WTC11 (cell line): ENCODE results near the gene TSPAN18. TPM values are rescaled to one million over a fixed set of nuclear protein-coding genes. Genes with fewer than 3 reads are reported as not detected.

ENCODE experiments used
- ATAC-seq: fragments of 200-7000 bp; cut with Tn5 transposase; 2 replicates; pipeline ENCODE4 v1.10.0; 2021; ENCODE audit warnings: mild to moderate bottlenecking, moderate library complexity
- CTCF ChIA-PET: fragments of 300-600 bp; sonication (Branson Sonifier 250); formaldehyde crosslinking; loops from one replicate; lab custom pipeline; 2021; ENCODE audit warnings: antibody characterized with exemption; lab: Charles Lee
- POLR2A ChIA-PET: fragments of 350-600 bp; sonication (Branson Sonifier 250); formaldehyde crosslinking; loops from one replicate; lab custom pipeline; 2021; ENCODE audit warnings: antibody characterized with exemption; lab: Charles Lee
- DNase-seq: peaks from one replicate; pipeline ENCODE4 v3.0.0; 2021; ENCODE audit warnings: low spot score
- H3K27ac Mint-ChIP-seq: 2 replicates; pipeline ENCODE4 v1.8.0; 2021; ENCODE audit warnings: mixed read lengths
- H3K27me3 Mint-ChIP-seq: 2 replicates; pipeline ENCODE4 v1.8.0; 2021; ENCODE audit warnings: low read depth, mild to moderate bottlenecking, moderate library complexity, mixed read lengths
- H3K36me3 Mint-ChIP-seq: 2 replicates; pipeline ENCODE4 v1.8.0; 2021; ENCODE audit warnings: mixed read lengths
- H3K4me1 Mint-ChIP-seq: 2 replicates; pipeline ENCODE4 v1.8.0; 2022; ENCODE audit warnings: mixed read lengths
- H3K4me3 Mint-ChIP-seq: 2 replicates; pipeline ENCODE4 v1.8.0; 2021; ENCODE audit warnings: mild to moderate bottlenecking, moderate library complexity, mixed read lengths
- H3K9me3 Mint-ChIP-seq: 2 replicates; pipeline ENCODE4 v1.8.0; 2021; ENCODE audit warnings: mixed read lengths
- CBFB ChIP-seq: sonication (generic); formaldehyde crosslinking; IDR thresholded peaks from 2 replicates; pipeline ENCODE4 v1.8.1; 2022; ENCODE audit warnings: mild to moderate bottlenecking, low read depth, missing genetic modification reagents
- CREB1 ChIP-seq: sonication (generic); formaldehyde crosslinking; IDR thresholded peaks from 2 replicates; pipeline ENCODE4 v1.8.0; 2023; ENCODE audit warnings: mild to moderate bottlenecking, missing genetic modification reagents
- FOXP1 ChIP-seq: sonication (generic); formaldehyde crosslinking; IDR thresholded peaks from 2 replicates; pipeline ENCODE4 v1.8.0; 2022; ENCODE audit warnings: missing genetic modification reagents, mild to moderate bottlenecking, moderate library complexity, borderline replicate concordance
- GABPB1 ChIP-seq: sonication (generic); formaldehyde crosslinking; IDR thresholded peaks from 2 replicates; pipeline ENCODE4 v1.8.1; 2023; ENCODE audit warnings: mild to moderate bottlenecking, missing genetic modification reagents
- GRHL2 ChIP-seq: fragments of 250-450 bp; sonication (Bioruptor Pico); IDR thresholded peaks from 2 replicates; pipeline ENCODE4 v1.8.0; 2022; ENCODE audit warnings: mild to moderate bottlenecking, moderate library complexity; ENCODE audit not compliant: insufficient replicate concordance, severe bottlenecking
- GTF2I ChIP-seq: fragments of 250-450 bp; sonication (Bioruptor Pico); conservative IDR thresholded peaks from 2 replicates; pipeline ENCODE4 v1.4.0; 2021; ENCODE audit warnings: mild to moderate bottlenecking
- KAT7 ChIP-seq: sonication (generic); formaldehyde crosslinking; IDR thresholded peaks from 2 replicates; pipeline ENCODE4 v1.8.1; 2023; ENCODE audit warnings: missing genetic modification reagents, mild to moderate bottlenecking, borderline replicate concordance
- NFE2L1 ChIP-seq: sonication (generic); formaldehyde crosslinking; IDR thresholded peaks from 2 replicates; pipeline ENCODE4 v1.8.1; 2023; ENCODE audit warnings: missing genetic modification reagents
- NR1H2 ChIP-seq: sonication (generic); formaldehyde crosslinking; IDR thresholded peaks from 2 replicates; pipeline ENCODE4 v1.9.0; 2021; ENCODE audit warnings: mild to moderate bottlenecking, moderate library complexity, missing genetic modification reagents
- OVOL2 ChIP-seq: fragments of 250-450 bp; sonication (Bioruptor Pico); IDR thresholded peaks from 2 replicates; pipeline ENCODE4 v1.9.0; 2021; ENCODE audit warnings: mild to moderate bottlenecking, borderline replicate concordance
- TEAD1 ChIP-seq: sonication (generic); formaldehyde crosslinking; IDR thresholded peaks from 2 replicates; pipeline ENCODE4 v1.8.0; 2022; ENCODE audit warnings: mild to moderate bottlenecking, missing genetic modification reagents
- TEAD4 ChIP-seq: sonication (generic); formaldehyde crosslinking; IDR thresholded peaks from 2 replicates; pipeline ENCODE4 v1.8.0; 2022; ENCODE audit warnings: mild to moderate bottlenecking, missing genetic modification reagents
- ZNF219 ChIP-seq: sonication (generic); formaldehyde crosslinking; IDR thresholded peaks from 2 replicates; pipeline ENCODE4 v1.8.0; 2023; ENCODE audit warnings: missing genetic modification reagents, mild to moderate bottlenecking, borderline replicate concordance
- total RNA-seq: library from RNA; stranded (reverse); gene quantifications from 3 replicates; pipeline ENCODE4 v1.2.3, GENCODE V29; 2021
- TF ChIP-seq, protein P1 (sequence below): sonication (generic); formaldehyde crosslinking; IDR thresholded peaks from 2 replicates; pipeline ENCODE4 v1.8.1; 2022; ENCODE audit warnings: mild to moderate bottlenecking, moderate library complexity, missing genetic modification reagents
- TF ChIP-seq, protein P2 (sequence below): sonication (generic); formaldehyde crosslinking; IDR thresholded peaks from 2 replicates; pipeline ENCODE4 v1.8.1; 2023; ENCODE audit warnings: mild to moderate bottlenecking, missing genetic modification reagents
- TF ChIP-seq, protein P3 (sequence below): sonication (generic); formaldehyde crosslinking; IDR thresholded peaks from 2 replicates; pipeline ENCODE4 v1.8.1; 2023; ENCODE audit warnings: mild to moderate bottlenecking, missing genetic modification reagents
- TF ChIP-seq, protein P4 (sequence below): fragments of 250-450 bp; sonication (Bioruptor Pico); IDR thresholded peaks from 2 replicates; pipeline ENCODE4 v1.9.0; 2021; ENCODE audit warnings: mild to moderate bottlenecking
- TF ChIP-seq, protein P5 (sequence below): sonication (generic); formaldehyde crosslinking; IDR thresholded peaks from 2 replicates; pipeline ENCODE4 v1.8.1; 2022; ENCODE audit warnings: low read depth, mild to moderate bottlenecking, moderate library complexity, missing genetic modification reagents, borderline replicate concordance
- TF ChIP-seq, protein P6 (sequence below): sonication (generic); formaldehyde crosslinking; IDR thresholded peaks from 2 replicates; pipeline ENCODE4 v1.8.1; 2022; ENCODE audit warnings: mild to moderate bottlenecking, missing genetic modification reagents, moderate library complexity, borderline replicate concordance

The TSPAN18 gene
- total RNA-seq, 1 experiment from 2014 or later: 44.7 TPM

DNA sequence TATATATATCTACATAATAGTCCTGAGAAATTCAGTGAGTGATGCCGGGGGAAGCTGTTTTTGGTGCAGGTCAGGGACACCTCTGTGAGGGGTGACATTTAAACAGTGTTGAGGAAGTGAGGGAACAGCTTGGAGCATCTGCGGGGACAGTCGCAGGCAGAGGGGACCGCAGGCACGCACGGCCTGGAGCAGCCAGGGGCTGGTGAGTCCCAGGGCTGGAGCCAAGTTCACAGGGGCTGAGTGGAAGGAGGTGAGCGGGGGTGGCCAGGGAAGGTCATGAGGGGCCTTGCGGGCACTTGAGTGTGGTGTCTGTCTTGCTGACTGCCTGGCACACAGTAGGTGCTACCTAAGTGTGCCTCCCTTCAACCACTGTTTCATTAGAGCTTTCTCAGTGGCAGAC lies 65.4 kb downstream of the TSPAN18 start:
- ATAC-seq (no peak), DNase-seq (no peak)
- TF ChIP-seq NFE2L1 (CRISPR knock-in tag) (no peak), KAT7 (CRISPR knock-in tag) (no peak), CBFB (no peak)
- TF ChIP-seq, protein P1, sequence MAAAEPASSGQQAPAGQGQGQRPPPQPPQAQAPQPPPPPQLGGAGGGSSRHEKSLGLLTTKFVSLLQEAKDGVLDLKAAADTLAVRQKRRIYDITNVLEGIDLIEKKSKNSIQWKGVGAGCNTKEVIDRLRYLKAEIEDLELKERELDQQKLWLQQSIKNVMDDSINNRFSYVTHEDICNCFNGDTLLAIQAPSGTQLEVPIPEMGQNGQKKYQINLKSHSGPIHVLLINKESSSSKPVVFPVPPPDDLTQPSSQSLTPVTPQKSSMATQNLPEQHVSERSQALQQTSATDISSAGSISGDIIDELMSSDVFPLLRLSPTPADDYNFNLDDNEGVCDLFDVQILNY: no peak
- TF ChIP-seq, protein P2, sequence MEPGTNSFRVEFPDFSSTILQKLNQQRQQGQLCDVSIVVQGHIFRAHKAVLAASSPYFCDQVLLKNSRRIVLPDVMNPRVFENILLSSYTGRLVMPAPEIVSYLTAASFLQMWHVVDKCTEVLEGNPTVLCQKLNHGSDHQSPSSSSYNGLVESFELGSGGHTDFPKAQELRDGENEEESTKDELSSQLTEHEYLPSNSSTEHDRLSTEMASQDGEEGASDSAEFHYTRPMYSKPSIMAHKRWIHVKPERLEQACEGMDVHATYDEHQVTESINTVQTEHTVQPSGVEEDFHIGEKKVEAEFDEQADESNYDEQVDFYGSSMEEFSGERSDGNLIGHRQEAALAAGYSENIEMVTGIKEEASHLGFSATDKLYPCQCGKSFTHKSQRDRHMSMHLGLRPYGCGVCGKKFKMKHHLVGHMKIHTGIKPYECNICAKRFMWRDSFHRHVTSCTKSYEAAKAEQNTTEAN: no peak
- Mint-ChIP-seq H3K4me1 (peaks cover 48% of the 10 kb centered on the region), H3K27ac (no peak overlapping the region), H3K27me3 (no peaks in the 10 kb centered on the region; the same call in 1 of the 2 replicates), H3K4me3 (no peak overlapping the region), H3K9me3 (no peaks in the 10 kb centered on the region), H3K36me3 (no peaks in the 10 kb centered on the region)
- POLR2A ChIA-PET: no interaction called here
- CTCF ChIA-PET: interaction anchor here (0.6 to 2.3 kb wide), 3 partner anchors 18 to 119 kb away, joined by 3 to 7 read pairs (median 4); no protein-coding TSS in a partner anchor

DNA sequence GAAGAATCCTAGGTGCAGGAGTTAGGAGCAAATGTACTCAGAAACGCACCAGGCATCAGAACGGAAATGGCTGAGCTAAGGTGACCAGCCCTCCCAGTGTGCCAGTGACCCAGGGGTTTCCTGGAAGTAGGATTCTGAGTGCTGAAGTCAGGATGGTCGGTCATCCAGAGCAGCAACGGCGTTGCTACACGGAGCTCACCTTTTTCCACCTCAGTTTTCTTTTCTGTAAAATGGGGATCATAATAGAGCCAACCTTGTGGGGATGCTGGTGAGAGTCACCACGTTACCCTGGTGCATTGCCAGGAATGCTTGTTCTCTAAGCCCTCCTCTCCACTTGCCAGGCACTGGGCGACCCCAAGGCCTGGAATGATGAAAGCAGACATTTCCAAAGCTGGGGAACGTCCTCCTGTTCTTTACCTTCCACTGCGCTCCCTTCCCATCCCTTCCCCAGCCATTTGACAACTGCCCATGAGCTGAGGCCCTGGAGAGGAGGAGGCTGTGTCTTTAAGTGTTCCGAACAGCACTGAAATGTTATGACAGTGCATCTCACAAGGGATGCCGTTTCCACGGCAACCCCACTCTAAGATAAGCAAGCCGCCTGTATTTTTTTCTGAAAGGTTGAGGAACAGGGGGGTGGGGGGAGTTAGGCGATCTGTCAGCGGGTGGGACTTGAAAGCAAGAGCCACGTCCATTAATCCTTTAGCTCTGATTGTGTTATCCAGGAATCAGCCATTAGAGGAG lies 66.8 kb downstream of the TSPAN18 start:
- CTCF ChIA-PET: interaction anchor here (1.0 to 2.3 kb wide), 6 partner anchors 7 to 176 kb away, joined by 4 to 7 read pairs (median 5); no protein-coding TSS in a partner anchor
- POLR2A ChIA-PET: no interaction called here
- Mint-ChIP-seq H3K4me1 (peaks cover 49% of the 10 kb centered on the region), H3K36me3 (no peaks in the 10 kb centered on the region), H3K4me3 (no peak overlapping the region), H3K27me3 (no peaks in the 10 kb centered on the region; the same call in 1 of the 2 replicates), H3K27ac (no peak overlapping the region), H3K9me3 (no peaks in the 10 kb centered on the region)
- TF ChIP-seq, protein P3, sequence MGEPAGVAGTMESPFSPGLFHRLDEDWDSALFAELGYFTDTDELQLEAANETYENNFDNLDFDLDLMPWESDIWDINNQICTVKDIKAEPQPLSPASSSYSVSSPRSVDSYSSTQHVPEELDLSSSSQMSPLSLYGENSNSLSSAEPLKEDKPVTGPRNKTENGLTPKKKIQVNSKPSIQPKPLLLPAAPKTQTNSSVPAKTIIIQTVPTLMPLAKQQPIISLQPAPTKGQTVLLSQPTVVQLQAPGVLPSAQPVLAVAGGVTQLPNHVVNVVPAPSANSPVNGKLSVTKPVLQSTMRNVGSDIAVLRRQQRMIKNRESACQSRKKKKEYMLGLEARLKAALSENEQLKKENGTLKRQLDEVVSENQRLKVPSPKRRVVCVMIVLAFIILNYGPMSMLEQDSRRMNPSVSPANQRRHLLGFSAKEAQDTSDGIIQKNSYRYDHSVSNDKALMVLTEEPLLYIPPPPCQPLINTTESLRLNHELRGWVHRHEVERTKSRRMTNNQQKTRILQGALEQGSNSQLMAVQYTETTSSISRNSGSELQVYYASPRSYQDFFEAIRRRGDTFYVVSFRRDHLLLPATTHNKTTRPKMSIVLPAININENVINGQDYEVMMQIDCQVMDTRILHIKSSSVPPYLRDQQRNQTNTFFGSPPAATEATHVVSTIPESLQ (CRISPR knock-in tag): no peak
- TF ChIP-seq GTF2I (CRISPR knock-in tag) (0 out of 2 replicates have a peak, but pooled peaks have one; percentile 33), OVOL2 (no peak), NR1H2 (no peak), FOXP1 (CRISPR knock-in tag) (no peak)
- DNase-seq (no peak), ATAC-seq (no peak)

DNA sequence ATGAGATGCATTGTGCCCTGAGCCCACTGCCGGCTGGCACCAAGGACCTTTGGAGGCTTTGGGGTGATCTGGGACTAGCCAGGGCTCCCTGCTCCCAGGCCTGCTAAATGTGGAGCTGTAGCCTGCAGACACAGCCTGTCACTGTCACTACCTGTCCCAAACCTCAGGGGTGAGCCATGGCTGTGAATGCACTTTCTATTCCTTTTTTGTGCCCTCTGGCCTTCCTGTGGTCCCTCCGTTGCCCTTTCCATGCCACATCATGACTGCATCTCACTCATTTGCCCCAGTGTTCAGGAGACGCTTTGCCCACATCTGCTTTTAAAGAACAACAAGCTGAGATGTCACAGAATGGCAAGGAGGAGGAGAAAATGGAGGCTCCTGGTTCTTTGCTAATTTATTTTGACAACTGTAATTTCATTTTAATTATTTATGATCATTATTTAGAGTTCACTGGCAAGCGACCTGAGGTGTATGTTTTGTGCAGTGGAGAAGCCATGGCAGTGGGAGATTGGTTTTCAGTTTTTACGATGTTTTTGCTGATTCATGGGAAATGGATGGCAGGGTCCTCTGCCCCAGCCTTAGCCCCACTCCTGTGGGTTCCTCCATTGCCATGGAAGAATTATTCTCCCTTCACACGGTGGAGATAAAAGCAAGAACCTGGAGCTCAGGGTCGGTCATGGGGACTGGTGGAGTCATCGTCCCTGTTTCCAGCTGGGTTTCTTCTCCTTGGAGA lies 69.2 kb downstream of the TSPAN18 start:
- Mint-ChIP-seq H3K36me3 (no peaks in the 10 kb centered on the region), H3K4me3 (no peak overlapping the region), H3K27me3 (no peaks in the 10 kb centered on the region; the same call in 1 of the 2 replicates), H3K9me3 (no peaks in the 10 kb centered on the region), H3K27ac (0 out of 2 replicates have a peak overlapping the region, but pooled peaks have one; percentile 41), H3K4me1 (peaks cover 59% of the 10 kb centered on the region)
- DNase-seq: no peak
- no peak for ATAC-seq
- CTCF ChIA-PET: interaction anchor here (0.8 to 2.3 kb wide), 4 partner anchors 10 to 115 kb away, joined by 3 to 8 read pairs (median 4); no protein-coding TSS in a partner anchor
- POLR2A ChIA-PET: interaction anchor here (0.6 kb wide), 1 partner anchor 183 kb away, joined by 3 read pairs; no protein-coding TSS in a partner anchor
- TF ChIP-seq FOXP1 (CRISPR knock-in tag) (no peak), TEAD4 (CRISPR knock-in tag) (no peak), GABPB1 (CRISPR knock-in tag) (no peak), TEAD1 (no peak), CREB1 (CRISPR knock-in tag) (no peak), GRHL2 (CRISPR knock-in tag) (no peak), ZNF219 (CRISPR knock-in tag) (no peak)
- TF ChIP-seq, protein P4, sequence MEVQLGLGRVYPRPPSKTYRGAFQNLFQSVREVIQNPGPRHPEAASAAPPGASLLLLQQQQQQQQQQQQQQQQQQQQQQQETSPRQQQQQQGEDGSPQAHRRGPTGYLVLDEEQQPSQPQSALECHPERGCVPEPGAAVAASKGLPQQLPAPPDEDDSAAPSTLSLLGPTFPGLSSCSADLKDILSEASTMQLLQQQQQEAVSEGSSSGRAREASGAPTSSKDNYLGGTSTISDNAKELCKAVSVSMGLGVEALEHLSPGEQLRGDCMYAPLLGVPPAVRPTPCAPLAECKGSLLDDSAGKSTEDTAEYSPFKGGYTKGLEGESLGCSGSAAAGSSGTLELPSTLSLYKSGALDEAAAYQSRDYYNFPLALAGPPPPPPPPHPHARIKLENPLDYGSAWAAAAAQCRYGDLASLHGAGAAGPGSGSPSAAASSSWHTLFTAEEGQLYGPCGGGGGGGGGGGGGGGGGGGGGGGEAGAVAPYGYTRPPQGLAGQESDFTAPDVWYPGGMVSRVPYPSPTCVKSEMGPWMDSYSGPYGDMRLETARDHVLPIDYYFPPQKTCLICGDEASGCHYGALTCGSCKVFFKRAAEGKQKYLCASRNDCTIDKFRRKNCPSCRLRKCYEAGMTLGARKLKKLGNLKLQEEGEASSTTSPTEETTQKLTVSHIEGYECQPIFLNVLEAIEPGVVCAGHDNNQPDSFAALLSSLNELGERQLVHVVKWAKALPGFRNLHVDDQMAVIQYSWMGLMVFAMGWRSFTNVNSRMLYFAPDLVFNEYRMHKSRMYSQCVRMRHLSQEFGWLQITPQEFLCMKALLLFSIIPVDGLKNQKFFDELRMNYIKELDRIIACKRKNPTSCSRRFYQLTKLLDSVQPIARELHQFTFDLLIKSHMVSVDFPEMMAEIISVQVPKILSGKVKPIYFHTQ: no peak
- TF ChIP-seq, protein P5, sequence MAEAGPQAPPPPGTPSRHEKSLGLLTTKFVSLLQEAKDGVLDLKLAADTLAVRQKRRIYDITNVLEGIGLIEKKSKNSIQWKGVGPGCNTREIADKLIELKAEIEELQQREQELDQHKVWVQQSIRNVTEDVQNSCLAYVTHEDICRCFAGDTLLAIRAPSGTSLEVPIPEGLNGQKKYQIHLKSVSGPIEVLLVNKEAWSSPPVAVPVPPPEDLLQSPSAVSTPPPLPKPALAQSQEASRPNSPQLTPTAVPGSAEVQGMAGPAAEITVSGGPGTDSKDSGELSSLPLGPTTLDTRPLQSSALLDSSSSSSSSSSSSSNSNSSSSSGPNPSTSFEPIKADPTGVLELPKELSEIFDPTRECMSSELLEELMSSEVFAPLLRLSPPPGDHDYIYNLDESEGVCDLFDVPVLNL (CRISPR knock-in tag): no peak
- TF ChIP-seq, protein P6, sequence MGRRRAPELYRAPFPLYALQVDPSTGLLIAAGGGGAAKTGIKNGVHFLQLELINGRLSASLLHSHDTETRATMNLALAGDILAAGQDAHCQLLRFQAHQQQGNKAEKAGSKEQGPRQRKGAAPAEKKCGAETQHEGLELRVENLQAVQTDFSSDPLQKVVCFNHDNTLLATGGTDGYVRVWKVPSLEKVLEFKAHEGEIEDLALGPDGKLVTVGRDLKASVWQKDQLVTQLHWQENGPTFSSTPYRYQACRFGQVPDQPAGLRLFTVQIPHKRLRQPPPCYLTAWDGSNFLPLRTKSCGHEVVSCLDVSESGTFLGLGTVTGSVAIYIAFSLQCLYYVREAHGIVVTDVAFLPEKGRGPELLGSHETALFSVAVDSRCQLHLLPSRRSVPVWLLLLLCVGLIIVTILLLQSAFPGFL (CRISPR knock-in tag): no peak
